HepG2 (cell line): Measurements from ENCODE around the gene TULP4. TPM values are rescaled to one million over a fixed set of nuclear protein-coding genes. Genes with fewer than 3 reads are reported as not detected.
A peak's percentile ranks its signal among the peaks of the same experiment; 100 is the strongest.

ENCODE experiments used
- ATF2 ChIP-seq: sonication (generic); formaldehyde crosslinking; IDR thresholded peaks from 2 replicates; pipeline ENCODE4 v1.4.0; 2020; ENCODE audit warnings: missing genetic modification reagents
- ATF7 ChIP-seq, 2 experiments: fragments of 450-650 bp in 1 of 2; sonication (generic) in 1 of 2; formaldehyde crosslinking in 1 of 2; IDR thresholded peaks; 2 replicates each; pipeline versions ENCODE4 v1.4.0 to v1.6.1; 2016 to 2020; ENCODE audit warnings: antibody characterized with exemption in 1 of 2, mild to moderate bottlenecking in 1 of 2, missing genetic modification reagents in 1 of 2
- DPF2 ChIP-seq: sonication (generic); formaldehyde crosslinking; IDR thresholded peaks from 2 replicates; pipeline ENCODE4 v1.4.0; 2020; ENCODE audit warnings: mild to moderate bottlenecking, low read depth, missing genetic modification reagents, borderline replicate concordance
- ETV5 ChIP-seq: IDR thresholded peaks from 2 replicates; pipeline ENCODE4 v1.6.1; 2018; ENCODE audit warnings: missing biosample characterization, missing genetic modification reagents, inconsistent platforms, borderline replicate concordance
- GFI1 ChIP-seq: sonication (generic); formaldehyde crosslinking; IDR thresholded peaks from 2 replicates; pipeline ENCODE4 v1.5.0; 2020; ENCODE audit warnings: missing genetic modification reagents, mild to moderate bottlenecking, borderline replicate concordance
- ISL2 ChIP-seq: sonication (generic); formaldehyde crosslinking; IDR thresholded peaks from 2 replicates; pipeline ENCODE4 v1.5.0; 2020; ENCODE audit warnings: missing genetic modification reagents
- KLF16 ChIP-seq, 2 experiments: sonication (generic) in 1 of 2; formaldehyde crosslinking in 1 of 2; IDR thresholded peaks; 2 replicates each; pipeline versions ENCODE4 v1.6.1 to v1.8.0; 2016 to 2023; ENCODE audit warnings: missing genetic modification reagents in 2 of 2, missing compliant biosample characterization in 1 of 2
- KLF6 ChIP-seq: IDR thresholded peaks from 2 replicates; pipeline ENCODE4 v1.8.0; 2016; ENCODE audit warnings: missing biosample characterization, missing genetic modification reagents
- NFKBIZ ChIP-seq: IDR thresholded peaks from 2 replicates; pipeline ENCODE4 v1.6.1; 2018; ENCODE audit warnings: missing genetic modification reagents, missing compliant biosample characterization
- POGK ChIP-seq: sonication (generic); formaldehyde crosslinking; conservative IDR thresholded peaks from 2 replicates; pipeline ENCODE4 v1.8.0; 2022; ENCODE audit warnings: mild to moderate bottlenecking, moderate library complexity, missing genetic modification reagents
- RCOR2 ChIP-seq: IDR thresholded peaks from 2 replicates; pipeline ENCODE4 v1.6.1; 2016; ENCODE audit warnings: missing biosample characterization, missing genetic modification reagents
- SIX1 ChIP-seq: sonication (generic); formaldehyde crosslinking; IDR thresholded peaks from 2 replicates; pipeline ENCODE4 v1.4.0; 2020; ENCODE audit warnings: missing genetic modification reagents, borderline replicate concordance
- SRF ChIP-seq: IDR thresholded peaks from 2 replicates; pipeline ENCODE4 v1.6.1; 2011; ENCODE audit warnings: mild to moderate bottlenecking, low read depth, low read length, moderate library complexity
- TFAP4 ChIP-seq: sonication (generic); IDR thresholded peaks from 2 replicates; pipeline ENCODE4 v1.6.1; 2016; ENCODE audit warnings: low read depth, borderline replicate concordance
- YEATS2 ChIP-seq: sonication (generic); formaldehyde crosslinking; IDR thresholded peaks from 2 replicates; pipeline ENCODE4 v1.4.0; 2020; ENCODE audit warnings: missing genetic modification reagents, borderline replicate concordance
- ZKSCAN8 ChIP-seq: IDR thresholded peaks from 2 replicates; pipeline ENCODE4 v1.6.1; 2016; ENCODE audit warnings: borderline replicate concordance, missing genetic modification reagents, missing compliant biosample characterization
- ZNF205 ChIP-seq: IDR thresholded peaks from 2 replicates; pipeline ENCODE4 v1.6.1; 2018; ENCODE audit warnings: missing biosample characterization, missing genetic modification reagents
- ZNF414 ChIP-seq: sonication (generic); formaldehyde crosslinking; IDR thresholded peaks from 2 replicates; pipeline ENCODE4 v1.5.0; 2020; ENCODE audit warnings: missing genetic modification reagents
- ZNF781 ChIP-seq: sonication (generic); formaldehyde crosslinking; IDR thresholded peaks from 2 replicates; pipeline ENCODE4 v1.5.1; 2020; ENCODE audit warnings: borderline replicate concordance, mild to moderate bottlenecking, missing genetic modification reagents; ENCODE audit errors: not compliant biosample characterization
- ZNF841 ChIP-seq: sonication (generic); formaldehyde crosslinking; IDR thresholded peaks from 2 replicates; pipeline ENCODE4 v1.8.1; 2023; ENCODE audit warnings: missing genetic modification reagents, borderline replicate concordance
- ZNF878 ChIP-seq: sonication (generic); formaldehyde crosslinking; IDR thresholded peaks from 2 replicates; pipeline ENCODE4 v1.8.1; 2023; ENCODE audit warnings: mild to moderate bottlenecking, missing genetic modification reagents, moderate library complexity
- ZSCAN5A ChIP-seq: sonication (generic); formaldehyde crosslinking; IDR thresholded peaks from 2 replicates; pipeline ENCODE4 v1.8.0; 2022; ENCODE audit warnings: mild to moderate bottlenecking, missing genetic modification reagents, borderline replicate concordance
- polyA plus RNA-seq, 8 experiments: library from polyadenylated mRNA; depleted of rRNA in 3 of 8; stranded (reverse) in 7 of 8; unstranded in 1 of 8; fragments of >200 nt; fragmentation: Illumina TruSeq in 4 of 8; extraction: Trizol in 4 of 8; gene quantifications; 2 replicates each; pipeline versions ENCODE4 v1.2.1 to v1.2.3, GENCODE V29; 2011 to 2016; ENCODE audit warnings: low read depth in 4 of 8, missing spikeins in 1 of 8, mixed read lengths in 1 of 8; ENCODE audit not compliant: insufficient read depth in 1 of 8
- total RNA-seq, 5 experiments: library from RNA; depleted of rRNA; stranded (reverse); fragments of >200 nt; fragmentation: Illumina TruSeq; extraction: Trizol; gene quantifications; 2 replicates each; pipeline ENCODE4 v1.2.3, GENCODE V29; 2016; ENCODE audit warnings: low read depth in 1 of 5

TULP4 gene
- total and polyA plus RNA-seq, 2 of the 13 experiments (the other 11 are each of a cell fraction or from before 2014, with no cell fraction given), result 21.1 to 122 TPM

GRCh38 chr6:158554611-158555361 is 242.5 kb downstream of the TULP4 start (continued):
- TF ChIP-seq POGK (CRISPR knock-in tag), result peak; percentile 31; the same call in 1 of the 2 replicates
- TF ChIP-seq ZSCAN5A, result peak; percentile 68; the same call in 1 of the 2 replicates
- TF ChIP-seq ZNF414 (CRISPR knock-in tag), result 0 out of 2 replicates have a peak, but pooled peaks have one; percentile 58
- TF ChIP-seq ZNF781, result no peak
- peak; percentile 72; the same call in 1 of the 2 replicates for TF ChIP-seq ZKSCAN8 (CRISPR knock-in tag)
- TF ChIP-seq KLF16 (CRISPR knock-in tag; IDR thresholded peaks at IDR 0.05), result peak in 1 of 2 experiments; percentile 55; a peak in 1 of 4 replicates
- no peak for TF ChIP-seq SRF
- TF ChIP-seq ZNF878 (CRISPR knock-in tag), result peak; percentile 67; the same call in 1 of the 2 replicates
- TF ChIP-seq NFKBIZ (CRISPR knock-in tag), result no peak
- peak; percentile 95 for TF ChIP-seq ETV5 (CRISPR knock-in tag)
- TF ChIP-seq YEATS2, result peak; percentile 64; the same call in 1 of the 2 replicates
- TF ChIP-seq ZNF205 (CRISPR knock-in tag), result 0 out of 2 replicates have a peak, but pooled peaks have one; percentile 10
- TF ChIP-seq ISL2, result peak; percentile 94
- no peak for TF ChIP-seq ZNF841 (CRISPR knock-in tag)
- peak; percentile 44; the same call in 1 of the 2 replicates for TF ChIP-seq GFI1 (CRISPR knock-in tag)
- TF ChIP-seq ATF7 (IDR thresholded peaks at IDR 0.05), result no peak
- TF ChIP-seq ATF7 (CRISPR knock-in tag; IDR thresholded peaks at IDR 0.05), result no peak
- TF ChIP-seq SIX1 (CRISPR knock-in tag), result peak; percentile 99
- TF ChIP-seq RCOR2, result peak; percentile 91
- TF ChIP-seq DPF2 (CRISPR knock-in tag), result peak; percentile 93
- TF ChIP-seq TFAP4, result peak; percentile 77; the same call in 1 of the 2 replicates
- TF ChIP-seq KLF6 (CRISPR knock-in tag), result peak; percentile 48; the same call in 1 of the 2 replicates
- TF ChIP-seq ATF2 (CRISPR knock-in tag), result peak; percentile 66; the same call in 1 of the 2 replicates
